Measurements from ENCODE around the gene LINGO1.

Gene LINGO1

GRCh38 chr15:77613814-77614213 is 18.9 kb downstream of the LINGO1 start:
- TF ChIP-seq CTCF (IDR thresholded peaks at IDR 0.05) = no peak
- no peak for DNase-seq
- Histone ChIP-seq H3K27me3 (peaks cover 0 to 3% of the 10 kb centered on the region in 2 donors), H3K4me1 (peaks cover 0 to 36% (median 18%) of the 10 kb centered on the region in 4 donors), H3K9me3 (no peaks in the 10 kb centered on the region), H3K36me3 (peaks cover 0 to 7% (median 5%) of the 10 kb centered on the region in 3 donors), H3K27ac (no peak overlapping the region), H3K4me3 (no peak overlapping the region)
- intact Hi-C loops (cut with DNase I; ENCODE audit: low total_unique reads) = no loop called here

GRCh38 chr15:77612958-77613601 is 19.6 kb downstream of the LINGO1 start:
- no peak for TF ChIP-seq CTCF (IDR thresholded peaks at IDR 0.05)

GRCh38 chr15:77611767-77612166 is 20.9 kb downstream of the LINGO1 start:
- TF ChIP-seq CTCF (IDR thresholded peaks at IDR 0.05) = no peak
- no peak for DNase-seq
- intact Hi-C loops (cut with DNase I; ENCODE audit: low total_unique reads) = no loop called here
- Histone ChIP-seq H3K4me1 (peaks cover 0 to 56% (median 33%) of the 10 kb centered on the region in 4 donors), H3K4me3 (no peak overlapping the region), H3K9me3 (no peaks in the 10 kb centered on the region), H3K27ac (peak overlapping the region in 1 of 2 donors; percentile 43), H3K36me3 (peaks cover 0 to 7% (median 5%) of the 10 kb centered on the region in 3 donors), H3K27me3 (peaks cover 0 to 3% of the 10 kb centered on the region in 2 donors)

More at GRCh38 chr15:77612958-77613601, 19.6 kb downstream of the LINGO1 start:
- intact Hi-C loops (cut with DNase I; ENCODE audit: low total_unique reads) = no loop called here
- Histone ChIP-seq H3K27ac (no peak overlapping the region), H3K27me3 (peaks cover 0 to 3% of the 10 kb centered on the region in 2 donors), H3K4me3 (no peak overlapping the region), H3K4me1 (peaks cover 0 to 43% (median 20%) of the 10 kb centered on the region in 4 donors), H3K36me3 (peaks cover 0 to 7% (median 5%) of the 10 kb centered on the region in 3 donors), H3K9me3 (no peaks in the 10 kb centered on the region)
- no peak for DNase-seq

- Histone ChIP-seq H3K27ac (peak overlapping the region in 1 of 2 donors; percentile 43), H3K4me1 (peaks cover 0 to 63% (median 39%) of the 10 kb centered on the region in 4 donors), H3K27me3 (peaks cover 0 to 3% of the 10 kb centered on the region in 2 donors), H3K9me3 (no peaks in the 10 kb centered on the region), H3K4me3 (no peak overlapping the region), H3K36me3 (peaks cover 0 to 7% (median 5%) of the 10 kb centered on the region in 3 donors)
- DNase-seq = peak in 1 of 2 donors; percentile 77
- intact Hi-C loops (cut with DNase I; ENCODE audit: low total_unique reads) = no loop called here
- no peak for TF ChIP-seq CTCF (IDR thresholded peaks at IDR 0.05)
Measured at GRCh38 chr15:77610731-77611130, 22.0 kb downstream of the LINGO1 start.

- no peaks in the 10 kb centered on the region for H3K9me3 ChIP-seq
- H3K36me3 ChIP-seq = peaks cover 0 to 5% (median 1%) of the 10 kb centered on the region in 3 donors
- no peak for DNase-seq
- no peak overlapping the region for H3K4me3 ChIP-seq
- intact Hi-C loops (cut with DNase I; ENCODE audit: low total_unique reads) = no loop called here
- peaks cover 0 to 3% of the 10 kb centered on the region in 2 donors for H3K27me3 ChIP-seq
- no peak for TF ChIP-seq CTCF (IDR thresholded peaks at IDR 0.05)
- no peak overlapping the region for H3K27ac ChIP-seq
- H3K4me1 ChIP-seq = peaks cover 0 to 63% (median 39%) of the 10 kb centered on the region in 4 donors
Measured at GRCh38 chr15:77609558-77609957, 23.2 kb downstream of the LINGO1 start.
